22Rv1 (cell line): ENCODE results near the gene ADCYAP1R1.

Experiments used
- H3K27ac ChIP-seq: fragments of 450-650 bp; 2 replicates; pipeline ENCODE4 v1.5.1; 2017
- ZFX ChIP-seq: fragments of 450-650 bp; IDR thresholded peaks from 2 replicates; pipeline ENCODE4 v1.6.1; 2017; ENCODE audit warnings: antibody characterized with exemption, borderline replicate concordance
- TF ChIP-seq, protein P1 (sequence below): fragments of 450-650 bp; IDR thresholded peaks from 2 replicates; pipeline ENCODE4 v1.5.1; 2017; ENCODE audit warnings: mild to moderate bottlenecking

The ADCYAP1R1 gene

DNA sequence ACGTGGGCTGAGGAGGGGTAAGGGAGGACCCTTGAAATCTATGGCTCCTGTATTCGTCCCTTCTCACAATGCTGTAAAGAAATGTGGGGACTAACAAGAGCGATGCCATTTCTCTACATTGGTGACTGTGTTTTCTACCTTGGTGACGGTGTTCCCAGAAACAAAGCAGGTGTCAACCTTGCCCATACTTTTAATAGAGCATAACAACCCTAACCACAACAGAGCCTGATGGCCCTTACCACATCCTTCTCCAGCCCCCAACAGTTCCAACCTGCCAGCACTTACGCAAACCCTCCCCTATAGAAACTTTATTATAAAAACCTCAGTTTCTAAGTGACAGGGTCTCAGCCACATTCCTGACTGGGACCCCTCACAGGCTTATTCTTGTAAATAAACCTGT, 28.2 kb upstream of the ADCYAP1R1 start:
- no peak overlapping the region for H3K27ac ChIP-seq
- TF ChIP-seq ZFX = no peak
- TF ChIP-seq, protein P1, sequence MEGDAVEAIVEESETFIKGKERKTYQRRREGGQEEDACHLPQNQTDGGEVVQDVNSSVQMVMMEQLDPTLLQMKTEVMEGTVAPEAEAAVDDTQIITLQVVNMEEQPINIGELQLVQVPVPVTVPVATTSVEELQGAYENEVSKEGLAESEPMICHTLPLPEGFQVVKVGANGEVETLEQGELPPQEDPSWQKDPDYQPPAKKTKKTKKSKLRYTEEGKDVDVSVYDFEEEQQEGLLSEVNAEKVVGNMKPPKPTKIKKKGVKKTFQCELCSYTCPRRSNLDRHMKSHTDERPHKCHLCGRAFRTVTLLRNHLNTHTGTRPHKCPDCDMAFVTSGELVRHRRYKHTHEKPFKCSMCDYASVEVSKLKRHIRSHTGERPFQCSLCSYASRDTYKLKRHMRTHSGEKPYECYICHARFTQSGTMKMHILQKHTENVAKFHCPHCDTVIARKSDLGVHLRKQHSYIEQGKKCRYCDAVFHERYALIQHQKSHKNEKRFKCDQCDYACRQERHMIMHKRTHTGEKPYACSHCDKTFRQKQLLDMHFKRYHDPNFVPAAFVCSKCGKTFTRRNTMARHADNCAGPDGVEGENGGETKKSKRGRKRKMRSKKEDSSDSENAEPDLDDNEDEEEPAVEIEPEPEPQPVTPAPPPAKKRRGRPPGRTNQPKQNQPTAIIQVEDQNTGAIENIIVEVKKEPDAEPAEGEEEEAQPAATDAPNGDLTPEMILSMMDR = no peak

DNA sequence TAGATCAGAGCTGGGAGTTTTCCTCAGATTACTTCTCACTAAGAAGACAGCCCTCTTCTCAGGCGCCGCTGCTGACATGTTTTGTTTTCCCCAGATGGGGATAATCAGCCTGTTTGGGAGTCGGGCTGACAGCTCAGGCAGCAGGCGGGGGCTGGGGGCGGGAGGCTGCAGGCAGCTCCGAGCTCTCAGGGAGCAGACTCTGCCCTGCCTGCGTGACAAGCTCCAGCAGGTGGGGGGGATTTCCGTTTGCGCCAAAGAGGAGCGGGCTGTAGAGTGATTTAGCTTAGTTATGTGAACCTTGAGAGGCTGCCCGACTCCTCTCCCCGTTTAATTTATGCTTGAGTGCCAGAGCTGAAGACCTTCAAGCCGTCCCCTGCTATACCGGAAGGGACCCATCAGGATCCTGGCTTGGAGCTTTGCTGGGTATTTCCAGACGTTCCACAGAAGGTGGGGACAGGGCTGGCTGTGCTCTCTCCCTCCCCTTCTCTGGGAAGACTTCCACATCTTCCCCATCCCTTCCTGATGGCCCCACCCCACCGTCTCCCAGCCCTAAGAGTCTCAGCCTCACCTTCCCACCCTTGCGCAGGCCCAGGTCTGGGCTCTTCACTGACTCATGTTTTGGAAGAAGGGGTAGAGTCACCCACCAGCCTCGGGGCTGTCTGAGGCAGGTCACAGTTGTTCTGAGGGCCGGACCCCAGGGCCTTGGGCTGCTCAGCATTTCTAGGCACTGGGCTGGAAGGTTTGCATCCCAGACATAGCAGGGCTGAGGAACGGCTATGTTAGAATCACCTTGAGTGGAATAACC, 24.7 kb upstream of the ADCYAP1R1 start:
- H3K27ac ChIP-seq = no peak overlapping the region
- TF ChIP-seq, protein P1 = no peak
- TF ChIP-seq ZFX = no peak

DNA sequence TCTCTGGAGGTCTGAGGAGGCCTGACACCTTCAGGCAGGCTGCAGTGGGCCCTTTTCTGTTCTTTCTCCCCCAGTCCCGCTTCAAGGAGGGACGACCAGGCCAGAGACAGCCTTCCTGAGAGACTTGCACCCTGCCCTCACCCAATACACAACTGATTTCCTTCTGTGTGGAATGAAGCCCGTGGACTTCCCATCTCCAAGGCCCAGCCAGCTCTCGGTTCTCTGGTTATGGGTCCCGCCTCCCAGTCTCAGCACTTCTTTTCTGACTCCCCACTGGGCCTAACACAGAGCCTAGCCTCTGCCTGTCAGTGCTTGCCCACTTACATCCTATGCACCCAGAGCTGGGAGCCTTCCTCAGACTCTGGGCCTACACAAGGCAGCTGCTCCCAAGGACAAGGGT, 24.1 kb upstream of the ADCYAP1R1 start:
- no peak for TF ChIP-seq ZFX
- TF ChIP-seq, protein P1 = no peak
- no peak overlapping the region for H3K27ac ChIP-seq

DNA sequence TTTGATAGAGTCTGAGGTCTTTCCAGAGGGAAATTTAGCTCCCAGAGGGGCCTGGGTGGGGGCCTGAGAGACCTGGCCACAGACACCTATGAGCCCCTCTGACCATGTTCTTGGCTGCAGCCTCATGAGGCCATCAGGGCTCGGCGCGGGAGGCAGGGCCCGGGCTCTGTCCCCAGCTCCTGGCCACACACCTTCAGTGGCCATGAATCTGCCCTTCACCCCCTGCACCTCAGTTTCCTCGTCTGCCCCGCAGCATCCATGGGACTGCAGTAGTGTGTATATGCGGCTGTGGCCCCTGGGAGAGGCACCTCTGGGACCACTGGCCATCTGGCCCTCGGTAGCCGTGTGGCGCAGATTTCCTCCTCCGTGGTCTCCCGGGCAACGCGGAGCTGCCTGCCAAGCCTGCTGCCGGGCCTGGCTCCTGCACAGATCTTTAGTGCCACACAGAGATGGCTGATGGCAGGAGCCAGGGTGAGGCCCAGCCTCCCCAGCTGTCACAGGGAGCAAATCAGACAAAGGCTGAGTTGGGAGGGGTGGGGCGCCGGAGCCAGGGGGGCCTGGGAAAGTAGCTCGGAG, 23.6 kb upstream of the ADCYAP1R1 start:
- TF ChIP-seq ZFX = no peak
- TF ChIP-seq, protein P1 = no peak
- H3K27ac ChIP-seq = no peak overlapping the region

- no peak overlapping the region for H3K27ac ChIP-seq
- TF ChIP-seq ZFX = no peak
Observed at GRCh38 chr7:31029251-31030042, 22.7 kb upstream of the ADCYAP1R1 start.

GRCh38 chr7:31033674-31034300, 18.3 kb upstream of the ADCYAP1R1 start:
- TF ChIP-seq, protein P1 = no peak
- TF ChIP-seq ZFX = no peak
- no peak overlapping the region for H3K27ac ChIP-seq

- no peak overlapping the region for H3K27ac ChIP-seq
- TF ChIP-seq, protein P1 = no peak
- no peak for TF ChIP-seq ZFX
Observed at GRCh38 chr7:31036924-31037323, 15.2 kb upstream of the ADCYAP1R1 start.
